Adrenal gland (tissue), 12 donors: Measurements from ENCODE around the gene ANXA1. TPM values are rescaled to one million over a fixed set of nuclear protein-coding genes. Genes with fewer than 3 reads are reported as not detected.

Experiments
- DNase-seq, 7 donors: peaks; one replicate each; pipeline ENCODE4 v3.0.0-alpha.2; 2019 to 2020
- H3K27ac ChIP-seq, 5 donors: fragments of 200-600 bp; sonication (generic) in 4 of 5; 1 replicate in 3 of 5; 2 replicates in 2 of 5; pipeline versions ENCODE4 v1.5.1 to v1.8.0; 2016 to 2020; ENCODE audit warnings: mild to moderate bottlenecking in 1 of 5
- H3K27me3 ChIP-seq: fragments of 200-600 bp; 2 replicates; pipeline ENCODE4 v1.8.0; 2021
- H3K36me3 ChIP-seq, 2 donors: fragments of 200-600 bp; replicated peaks in 1 of 2; 1 replicate in 1 of 2; 2 replicates in 1 of 2; pipeline versions ENCODE4 v1.5.1 to v1.8.0; 2018 to 2022
- H3K4me1 ChIP-seq, 2 donors: fragments of 200-600 bp; replicated peaks in 1 of 2; 1 replicate in 1 of 2; 2 replicates in 1 of 2; pipeline versions ENCODE4 v1.5.1 to v1.8.0; 2018 to 2021
- H3K4me3 ChIP-seq, 4 donors: fragments of 200-600 bp; sonication (generic) in 3 of 4; one replicate each; pipeline ENCODE4 v1.5.1; 2016 to 2018
- H3K9me3 ChIP-seq, 3 donors: fragments of 200-600 bp; sonication (generic) in 1 of 3; replicated peaks in 1 of 3; 1 replicate in 2 of 3; 2 replicates in 1 of 3; pipeline versions ENCODE4 v1.5.1 to v1.8.0; 2016 to 2021
- CTCF ChIP-seq, 6 experiments: fragments of 450-650 bp in 4 of 6; fragments of 200-600 bp in 2 of 6; sonication (generic) in 1 of 6; IDR thresholded peaks; 1 replicate in 5 of 6; 2 replicates in 1 of 6; pipeline versions ENCODE4 v1.5.1 to v1.8.0; 2016 to 2021; ENCODE audit warnings: antibody characterized with exemption in 6 of 6, mild to moderate bottlenecking in 2 of 6, moderate library complexity in 1 of 6
- POLR2A ChIP-seq, 2 donors: fragments of 450-650 bp; IDR thresholded peaks; one replicate each; pipeline ENCODE4 v1.6.1; 2017; ENCODE audit warnings: antibody characterized with exemption in 2 of 2, mild to moderate bottlenecking in 2 of 2, moderate library complexity in 1 of 2
- WGBS, 4 donors: extraction: QIAGEN DNeasy Blood & Tissue Kit in 2 of 4; methylation state at CpG; one replicate each; pipeline versions ENCODE4 v1.1.5 to v1.1.7; 2013 to 2017; 5-methylcytosine and 5-hydroxymethylcytosine counted together
- intact Hi-C, 2 donors: fragments of 100-400 bp; cut with DNase I; formaldehyde crosslinking; loops; one replicate each; pipeline versions ENCODE4 v1.14.1 to v1.15.0; 2022 to 2023
- polyA plus RNA-seq, 3 donors: library from polyadenylated mRNA; stranded (reverse); fragments of 200-250 nt in 2 of 3; fragments of 350-450 nt in 1 of 3; fragmentation: Illumina TruSeq in 1 of 3; extraction: RNeasy Lipid Tissue Mini Kit (QIAGEN cat#74804) in 1 of 3; gene quantifications; one replicate each; pipeline ENCODE4 v1.2.3, GENCODE V29; 2013 to 2014
- total RNA-seq, 9 donors: library from RNA; depleted of rRNA in 4 of 9; stranded (reverse); fragments of >200 nt in 4 of 9; fragments of 120-200 nt in 1 of 9; fragmentation: NEBNext Ultra II Directional in 1 of 9; extraction: Animal tissue kit (Norgen Biotek cat#: 25700) in 1 of 9; gene quantifications; one replicate each; pipeline versions ENCODE4 v1.1.0 to v1.2.4, GENCODE V29; 2013 to 2023
- donor health status: healthy with polysubstance abuse.
- donor health status: Bipolar disorder and iron deficiency.
- donor health status: DM: yes; HTN: yes; CAD: no.
- donor health status: DM: no; HTN: no; CAD: no.
- donor health status: DM: no; HTN: no; CAD: no.
- donor health status: DM: yes; HTN: yes; CAD: no.

Gene ANXA1
- total and polyA plus RNA-seq, 12 donors: 16.5 to 114 (median 63.4) TPM

- DNase-seq: no peak
- Histone ChIP-seq H3K27ac (no peak overlapping the region), H3K9me3 (no peaks in the 10 kb centered on the region), H3K27me3 (no peaks in the 10 kb centered on the region), H3K4me1 (no peaks in the 10 kb centered on the region), H3K4me3 (no peak overlapping the region), H3K36me3 (no peaks in the 10 kb centered on the region)
- TF ChIP-seq POLR2A (IDR thresholded peaks at IDR 0.05) (no peak), CTCF (IDR thresholded peaks at IDR 0.05) (no peak)
- WGBS, 4 donors: 48 to 54% (median 53%) methylated on average over 3 of the region's 3 CpGs
- intact Hi-C loops: no loop called here
These were observed 63.6 kb downstream of the ANXA1 start for GRCh38 chr9:73215249-73215648.

GRCh38 chr9:73216100-73216499 is 64.4 kb downstream of the ANXA1 start:
- Histone ChIP-seq H3K27ac (no peak overlapping the region), H3K4me1 (no peaks in the 10 kb centered on the region), H3K9me3 (no peaks in the 10 kb centered on the region), H3K36me3 (no peaks in the 10 kb centered on the region), H3K4me3 (no peak overlapping the region), H3K27me3 (no peaks in the 10 kb centered on the region)
- intact Hi-C loops: no loop called here
- TF ChIP-seq CTCF (IDR thresholded peaks at IDR 0.05) (no peak), POLR2A (IDR thresholded peaks at IDR 0.05) (no peak)
- DNase-seq: no peak

Other genes with a start within 250 kb of the ANXA1 start
- gene ALDH1A1, start 198.8 kb upstream of the ANXA1 start, total RNA-seq: 100 to 1,000 TPM in 8 of 9 donors, 10 to 100 TPM in 1; 88.7 to 345 (median 192) TPM
- gene ALDH1A1, start 198.8 kb upstream of the ANXA1 start, polyA plus RNA-seq: 100 to 1,000 TPM in 2 of 3 donors, 10 to 100 TPM in 1; 92.7 to 249 (median 164) TPM